OCI-LY3 (cell line): ENCODE data around the gene SCN1B.

Experiments
- EZH2phosphoT487 ChIP-seq: fragments of 200-600 bp; shearing (Covaris generic); IDR thresholded peaks from 2 replicates; pipeline ENCODE4 v1.6.1; 2018; ENCODE audit warnings: antibody characterized with exemption, mixed run types, low read depth
- TF ChIP-seq, protein P1 (sequence below): fragments of 200-600, 300-600 bp; sonication (generic); IDR thresholded peaks from 2 replicates; pipeline ENCODE4 v1.5.1; 2014; ENCODE audit warnings: antibody characterized with exemption, low read length, low read depth

DNA sequence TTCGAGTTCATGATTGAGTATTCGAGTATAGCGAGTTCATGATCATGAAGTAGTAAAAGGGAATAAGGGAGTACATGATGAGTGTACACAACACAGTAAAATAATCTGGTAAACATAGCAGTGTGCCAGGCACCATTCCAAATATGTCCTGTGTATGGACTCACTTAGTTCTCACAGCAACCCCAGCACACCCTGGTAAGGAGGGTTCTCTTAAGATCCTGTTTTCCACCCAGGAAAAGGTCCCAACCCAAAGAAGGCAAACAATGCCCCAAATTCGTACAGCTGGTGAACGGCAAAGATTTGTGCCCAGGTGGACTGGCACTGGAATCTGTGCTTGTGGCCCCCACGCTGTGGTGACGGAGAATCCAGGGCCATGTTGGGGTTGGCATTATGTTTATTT lies 32.7 kb downstream of the SCN1B start:
- TF ChIP-seq, protein P1, sequence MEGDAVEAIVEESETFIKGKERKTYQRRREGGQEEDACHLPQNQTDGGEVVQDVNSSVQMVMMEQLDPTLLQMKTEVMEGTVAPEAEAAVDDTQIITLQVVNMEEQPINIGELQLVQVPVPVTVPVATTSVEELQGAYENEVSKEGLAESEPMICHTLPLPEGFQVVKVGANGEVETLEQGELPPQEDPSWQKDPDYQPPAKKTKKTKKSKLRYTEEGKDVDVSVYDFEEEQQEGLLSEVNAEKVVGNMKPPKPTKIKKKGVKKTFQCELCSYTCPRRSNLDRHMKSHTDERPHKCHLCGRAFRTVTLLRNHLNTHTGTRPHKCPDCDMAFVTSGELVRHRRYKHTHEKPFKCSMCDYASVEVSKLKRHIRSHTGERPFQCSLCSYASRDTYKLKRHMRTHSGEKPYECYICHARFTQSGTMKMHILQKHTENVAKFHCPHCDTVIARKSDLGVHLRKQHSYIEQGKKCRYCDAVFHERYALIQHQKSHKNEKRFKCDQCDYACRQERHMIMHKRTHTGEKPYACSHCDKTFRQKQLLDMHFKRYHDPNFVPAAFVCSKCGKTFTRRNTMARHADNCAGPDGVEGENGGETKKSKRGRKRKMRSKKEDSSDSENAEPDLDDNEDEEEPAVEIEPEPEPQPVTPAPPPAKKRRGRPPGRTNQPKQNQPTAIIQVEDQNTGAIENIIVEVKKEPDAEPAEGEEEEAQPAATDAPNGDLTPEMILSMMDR, result no peak
- TF ChIP-seq EZH2phosphoT487, result no peak
